CD14-positive monocyte (primary cell): ENCODE data around the gene ENPP4. TPM values are rescaled to one million over a fixed set of nuclear protein-coding genes. Genes with fewer than 3 reads are reported as not detected.

Experiments
- DNase-seq, 3 donors: peaks; one replicate each; pipeline ENCODE4 v3.0.0-alpha.2; 2011 to 2022
- H2AFZ ChIP-seq: 2 replicates; pipeline ENCODE4 v1.6.0; 2012; ENCODE audit warnings: mild to moderate bottlenecking, low read depth, low read length, inconsistent platforms; ENCODE audit not compliant: insufficient read depth, poor library complexity, severe bottlenecking
- H3K27ac ChIP-seq, 2 donors: 1 replicate in 1 of 2; 2 replicates in 1 of 2; pipeline ENCODE4 v1.5.1; 2012 to 2013; ENCODE audit warnings: low read length in 2 of 2, control low read depth in 1 of 2, inconsistent platforms in 1 of 2, low read depth in 1 of 2, mild to moderate bottlenecking in 1 of 2
- H3K27me3 ChIP-seq, 2 donors: one replicate each; pipeline versions ENCODE4 v1.6.0 to v1.6.1; 2011 to 2013; ENCODE audit warnings: low read length in 2 of 2; ENCODE audit not compliant: control insufficient read depth in 2 of 2, insufficient read depth in 2 of 2
- H3K36me3 ChIP-seq, 2 donors: replicated peaks in 1 of 2; 1 replicate in 1 of 2; 2 replicates in 1 of 2; pipeline versions ENCODE4 v1.5.1 to v1.6.1; 2012 to 2013; ENCODE audit warnings: low read length in 2 of 2, control low read depth in 1 of 2, inconsistent platforms in 1 of 2, mild to moderate bottlenecking in 1 of 2; ENCODE audit not compliant: insufficient read depth in 2 of 2, control insufficient read depth in 1 of 2
- H3K4me1 ChIP-seq, 2 donors: 1 replicate in 1 of 2; 2 replicates in 1 of 2; pipeline versions ENCODE4 v1.5.1 to v1.6.1; 2012 to 2013; ENCODE audit warnings: low read length in 2 of 2, control low read depth in 1 of 2, inconsistent platforms in 1 of 2, mild to moderate bottlenecking in 1 of 2, moderate library complexity in 1 of 2; ENCODE audit not compliant: insufficient read depth in 2 of 2, control insufficient read depth in 1 of 2
- H3K4me2 ChIP-seq: replicated peaks from 2 replicates; pipeline ENCODE3; 2012; ENCODE audit warnings: low read length, moderate library complexity, mild to moderate bottlenecking; ENCODE audit not compliant: poor library complexity, severe bottlenecking; ENCODE audit errors: extremely low read depth
- H3K4me3 ChIP-seq, 3 experiments: fragments of 200-600 bp in 1 of 3; sonication (generic) in 1 of 3; replicated peaks in 1 of 3; 1 replicate in 2 of 3; 2 replicates in 1 of 3; pipeline ENCODE4 v1.5.1; 2011 to 2013; ENCODE audit warnings: low read length in 3 of 3, mild to moderate bottlenecking in 3 of 3, control low read depth in 2 of 3, low read depth in 2 of 3, inconsistent platforms in 1 of 3, moderate library complexity in 1 of 3
- H3K79me2 ChIP-seq: 2 replicates; pipeline ENCODE4 v1.6.0; 2012; ENCODE audit warnings: mild to moderate bottlenecking, control low read depth, inconsistent platforms, low read length, moderate library complexity; ENCODE audit not compliant: insufficient read depth
- H3K9ac ChIP-seq: 2 replicates; pipeline ENCODE4 v1.6.0; 2017; ENCODE audit warnings: low read length, mild to moderate bottlenecking; ENCODE audit not compliant: insufficient read depth, poor library complexity, severe bottlenecking
- H3K9me3 ChIP-seq, 2 donors: replicated peaks in 1 of 2; 1 replicate in 1 of 2; 2 replicates in 1 of 2; pipeline versions ENCODE4 v1.5.1 to v1.6.1; 2012 to 2013; ENCODE audit warnings: low read length in 2 of 2, control low read depth in 1 of 2; ENCODE audit not compliant: control insufficient read depth in 1 of 2, insufficient read depth in 1 of 2
- H4K20me1 ChIP-seq: 2 replicates; pipeline ENCODE4 v1.6.0; 2012; ENCODE audit warnings: mild to moderate bottlenecking, low read length, control low read depth, moderate library complexity; ENCODE audit not compliant: insufficient read depth
- H3K27ac Mint-ChIP-seq, 7 donors: one replicate each; pipeline ENCODE4 v1.8.0; 2020; ENCODE audit warnings: mild to moderate bottlenecking in 7 of 7, mixed read lengths in 7 of 7, moderate library complexity in 6 of 7, inconsistent platforms in 2 of 7
- H3K27me3 Mint-ChIP-seq, 3 donors: one replicate each; pipeline ENCODE4 v1.8.0; 2021 to 2022; ENCODE audit warnings: low read depth in 3 of 3, mild to moderate bottlenecking in 3 of 3, mixed read lengths in 3 of 3, moderate library complexity in 3 of 3, inconsistent platforms in 1 of 3
- H3K36me3 Mint-ChIP-seq, 2 donors: one replicate each; pipeline ENCODE4 v1.8.0; 2020; ENCODE audit warnings: mixed read lengths in 2 of 2, inconsistent platforms in 1 of 2, mild to moderate bottlenecking in 1 of 2
- H3K4me1 Mint-ChIP-seq: one replicate; pipeline ENCODE4 v1.8.0; 2020; ENCODE audit warnings: mild to moderate bottlenecking, mixed read lengths
- H3K4me3 Mint-ChIP-seq, 2 donors: one replicate each; pipeline ENCODE4 v1.8.0; 2020; ENCODE audit warnings: mild to moderate bottlenecking in 2 of 2, mixed read lengths in 2 of 2, moderate library complexity in 1 of 2
- H3K9me3 Mint-ChIP-seq, 7 donors: one replicate each; pipeline ENCODE4 v1.8.0; 2020 to 2022; ENCODE audit warnings: mixed read lengths in 7 of 7, mild to moderate bottlenecking in 6 of 7, moderate library complexity in 6 of 7, inconsistent platforms in 2 of 7
- CTCF ChIP-seq: fragments of 200-600 bp; IDR thresholded peaks from one replicate; pipeline ENCODE4 v1.8.0; 2022; ENCODE audit warnings: antibody characterized with exemption, mild to moderate bottlenecking
- WGBS: methylation state at CpG from one replicate; pipeline ENCODE4 v1.1.5; 2013; ENCODE audit warnings: missing lambda C conversion rate; ENCODE audit not compliant: insufficient coverage; 5-methylcytosine and 5-hydroxymethylcytosine counted together
- intact Hi-C, 2 donors: fragments of 100-400 bp; cut with micrococcal nuclease; formaldehyde crosslinking; loops; one replicate each; pipeline versions ENCODE4 v1.15.0 to v1.15.1; 2023
- polyA plus RNA-seq, 3 donors: library from polyadenylated mRNA; depleted of rRNA in 1 of 3; unstranded in 2 of 3; stranded (reverse) in 1 of 3; fragments of 300-500 nt in 2 of 3; fragments of >200 nt in 1 of 3; fragmentation: Illumina TruSeq in 2 of 3; gene quantifications; 1 replicate in 2 of 3; 2 replicates in 1 of 3; pipeline ENCODE4 v1.2.3, GENCODE V29; 2012 to 2021

The ENPP4 gene
- polyA plus RNA-seq, 3 donors: 1.1 to 1.7 (median 1.3) TPM

- H3K4me3 Mint-ChIP-seq: no peak overlapping the region
Measured at GRCh38 chr6:46113370-46113769, 16.4 kb upstream of the ENPP4 start.

GRCh38 chr6:46115634-46116033 lies 14.2 kb upstream of the ENPP4 start:
- H4K20me1 ChIP-seq: no peaks in the 10 kb centered on the region
- no peak overlapping the region for H3K4me2 ChIP-seq
- Mint-ChIP-seq H3K9me3 (peaks cover 3 to 17% (median 10%) of the 10 kb centered on the region in 7 donors), H3K27me3 (no peaks in the 10 kb centered on the region), H3K4me1 (peaks cover 4% of the 10 kb centered on the region), H3K27ac (no peak overlapping the region), H3K4me3 (no peak overlapping the region), H3K36me3 (no peaks in the 10 kb centered on the region)
- H3K79me2 ChIP-seq: no peaks in the 10 kb centered on the region
- DNase-seq: no peak
- intact Hi-C loops: no loop called here
- TF ChIP-seq CTCF: no peak
- no peak overlapping the region for H2AFZ ChIP-seq
- no peak overlapping the region for H3K27ac ChIP-seq
- H3K36me3 ChIP-seq: no peaks in the 10 kb centered on the region
- H3K9ac ChIP-seq: no peak overlapping the region
- WGBS: no CpG with 5 or more reads among the region's 1 CpG
- no peaks in the 10 kb centered on the region for H3K27me3 ChIP-seq
- no peaks in the 10 kb centered on the region for H3K4me1 ChIP-seq
- no peak overlapping the region for H3K4me3 ChIP-seq
- peaks cover 0 to 4% of the 10 kb centered on the region in 2 donors for H3K9me3 ChIP-seq

More at GRCh38 chr6:46113370-46113769, 16.4 kb upstream of the ENPP4 start:
- H3K27ac Mint-ChIP-seq: no peak overlapping the region
- H3K27ac ChIP-seq: no peak overlapping the region
- DNase-seq: no peak
- WGBS: no CpG with 5 or more reads among the region's 1 CpG
- no peaks in the 10 kb centered on the region for H4K20me1 ChIP-seq
- H3K9me3 Mint-ChIP-seq: peaks cover 0 to 14% (median 7%) of the 10 kb centered on the region in 7 donors
- no peak overlapping the region for H3K4me2 ChIP-seq
- H3K36me3 Mint-ChIP-seq: no peaks in the 10 kb centered on the region
- no peaks in the 10 kb centered on the region for H3K9me3 ChIP-seq
- H3K9ac ChIP-seq: no peak overlapping the region
- H3K4me1 ChIP-seq: no peaks in the 10 kb centered on the region
- H3K4me1 Mint-ChIP-seq: peaks cover 4% of the 10 kb centered on the region
- H3K27me3 Mint-ChIP-seq: no peaks in the 10 kb centered on the region
- no peaks in the 10 kb centered on the region for H3K27me3 ChIP-seq
- no peak overlapping the region for H3K4me3 ChIP-seq
- intact Hi-C loops: no loop called here
- H3K79me2 ChIP-seq: no peaks in the 10 kb centered on the region
- no peak for TF ChIP-seq CTCF
- no peak overlapping the region for H2AFZ ChIP-seq
- no peaks in the 10 kb centered on the region for H3K36me3 ChIP-seq
